Endometrial microvascular endothelial cells (primary cell): ENCODE measurements around the gene IGF2BP1. TPM values are rescaled to one million over a fixed set of nuclear protein-coding genes. Genes with fewer than 3 reads are reported as not detected.
"Not testable (repeated sequence)": the region's sequence is repeated elsewhere in the genome, so short reads cannot be mapped to it uniquely, and the experiment has no call there.

Source experiments
- in situ Hi-C: cut with HindIII; loops from 2 replicates; pipeline ENCODE4 v1.10.0; 2017; ENCODE audit warnings: low sequenced_read_pairs, low pct_unique_long_range_greater_than_20kb; ENCODE audit errors: inconsistent ontology term
- total RNA-seq: library from RNA; depleted of rRNA; stranded (reverse); fragments of >200 nt; gene quantifications from one replicate; pipeline ENCODE4 v1.2.3, GENCODE V29; 2015; ENCODE audit errors: inconsistent ontology term

The IGF2BP1 gene
- total RNA-seq, 1 donor from 2014 or later = 0.09 TPM

DNA sequence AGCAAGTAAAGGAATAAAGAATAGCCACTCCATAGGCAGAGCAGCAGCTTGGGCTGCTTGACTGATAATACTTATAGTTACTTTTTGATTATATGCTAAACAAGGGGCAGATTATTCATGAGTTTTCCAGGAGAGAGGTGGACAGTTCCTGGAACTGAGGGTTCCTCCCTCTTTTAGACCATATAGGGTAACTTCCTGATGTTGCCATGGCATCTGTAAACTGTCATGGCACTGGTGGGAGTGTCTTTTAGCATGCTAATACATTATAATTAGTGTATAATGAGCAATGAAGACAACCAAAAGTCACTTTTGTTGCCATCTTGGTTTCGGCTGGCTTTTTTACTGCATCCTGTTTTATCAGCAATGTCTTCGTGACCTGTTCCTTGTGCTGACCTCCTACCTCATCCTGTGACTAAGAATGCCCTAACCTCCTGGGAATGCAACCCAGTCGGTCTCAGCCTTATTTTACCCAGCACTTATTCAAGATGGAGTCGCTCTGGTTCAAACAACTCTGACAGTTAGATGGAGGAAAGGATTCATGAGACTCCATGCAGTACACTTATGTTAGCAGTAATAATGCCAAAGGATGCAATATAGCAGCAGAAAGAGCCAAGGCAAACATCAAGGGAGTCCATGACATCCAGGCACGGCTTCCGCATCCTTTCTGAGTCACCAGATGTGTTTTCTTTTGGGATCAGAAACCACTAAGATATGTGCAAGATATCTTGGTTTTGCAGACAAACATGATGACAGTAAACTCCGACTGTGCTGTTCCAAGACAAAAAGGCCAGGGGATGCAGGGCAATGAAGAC lies 79.6 kb downstream of the IGF2BP1 start:
- in situ Hi-C loops = no loop called here

DNA sequence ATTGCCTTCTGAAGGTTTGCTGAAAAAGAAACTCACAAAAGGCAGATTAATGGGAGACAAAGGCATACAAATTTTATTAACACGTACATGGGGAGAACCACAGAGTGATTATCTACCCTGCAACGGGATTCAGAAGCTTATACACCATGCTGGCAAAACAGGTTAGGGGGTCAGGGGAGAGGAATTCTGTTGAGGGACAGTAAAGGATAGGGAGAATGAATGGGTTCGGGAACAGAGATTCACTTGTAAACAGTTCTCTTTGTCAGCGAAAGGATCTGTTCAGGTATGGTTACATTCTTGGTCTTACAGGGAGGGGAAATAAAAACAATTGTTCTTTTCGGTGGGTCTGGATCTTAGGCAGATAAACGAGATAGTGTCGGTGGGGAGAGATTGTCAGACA lies 81.1 kb downstream of the IGF2BP1 start:
- in situ Hi-C loops = no loop called here

DNA sequence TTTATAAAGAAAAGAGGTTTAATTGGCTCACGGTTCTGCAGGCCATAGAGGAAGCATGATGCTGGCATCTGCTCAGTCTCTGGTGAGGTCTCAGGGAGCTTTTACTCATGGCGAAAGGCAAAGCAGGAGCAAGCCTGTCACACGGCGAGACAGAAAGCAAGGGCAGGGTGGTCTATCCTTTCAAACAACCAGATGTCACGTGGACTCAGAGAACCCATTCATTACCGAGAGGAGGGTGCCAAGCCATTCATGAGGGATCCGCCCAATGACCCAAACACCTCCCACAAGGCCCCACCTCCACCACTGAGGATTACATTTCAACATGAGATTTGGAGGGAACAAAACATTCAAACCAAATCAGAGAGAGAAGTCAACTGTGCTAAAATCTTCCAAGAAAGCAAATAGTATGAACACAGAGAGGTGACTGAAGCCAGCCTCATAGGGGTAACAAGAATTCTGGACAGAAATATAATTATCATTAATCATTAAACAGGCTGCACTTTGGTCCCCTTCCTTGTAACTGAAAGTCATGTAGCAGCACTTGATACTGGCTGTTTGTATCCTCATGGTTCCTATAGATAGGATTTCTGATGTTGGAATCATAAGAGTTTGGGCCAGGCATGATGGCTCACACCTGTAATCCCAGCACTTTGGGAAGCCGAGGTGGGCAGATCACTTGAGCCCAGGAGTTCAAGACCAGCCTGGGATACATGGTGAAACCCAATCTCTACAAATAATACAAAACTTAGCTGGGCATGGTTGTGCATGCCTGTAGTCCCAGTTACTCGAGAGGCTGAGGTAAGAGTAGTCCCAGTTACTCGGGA lies 82.9 kb downstream of the IGF2BP1 start:
- in situ Hi-C loops = no loop called here

DNA sequence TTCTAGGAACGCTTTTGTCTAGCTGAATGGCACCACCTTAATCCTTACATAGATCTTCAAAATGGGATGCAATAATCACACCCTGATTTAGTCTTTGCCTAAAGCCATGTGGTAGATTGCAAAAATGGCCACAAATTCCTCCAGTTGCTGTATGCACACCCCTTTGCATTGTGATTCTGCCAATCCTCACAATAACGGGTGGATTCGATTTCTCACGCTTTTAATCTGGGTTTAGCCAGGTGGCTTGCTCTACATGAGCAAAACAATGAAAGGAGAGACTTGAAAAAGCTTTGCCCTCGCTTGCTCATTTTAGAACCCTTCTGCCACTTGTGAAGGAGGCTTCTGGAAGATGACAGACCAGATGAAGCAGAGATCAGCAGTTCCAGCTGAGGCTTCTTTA lies 85.0 kb downstream of the IGF2BP1 start:
- in situ Hi-C loops = no loop called here

DNA sequence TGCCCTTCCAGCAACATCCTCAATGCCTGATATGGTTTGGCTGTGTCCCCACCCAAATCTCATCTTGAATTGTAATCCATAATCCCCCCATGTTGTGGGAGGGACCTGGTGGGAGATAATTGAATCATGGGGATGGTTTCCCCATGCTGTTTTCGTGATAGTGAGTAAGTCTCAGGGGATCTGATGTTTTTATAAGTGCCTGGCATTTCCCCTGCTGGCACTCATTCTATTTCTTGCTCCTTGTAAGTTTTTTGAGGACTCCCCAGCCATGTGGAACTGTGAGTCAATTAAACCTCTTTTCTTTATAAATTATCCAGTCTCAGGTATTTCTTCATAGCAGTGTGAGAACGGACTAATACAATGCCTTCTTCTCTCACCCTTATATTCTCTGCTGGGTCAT lies 87.9 kb downstream of the IGF2BP1 start:
- in situ Hi-C loops = not testable (repeated sequence)

DNA sequence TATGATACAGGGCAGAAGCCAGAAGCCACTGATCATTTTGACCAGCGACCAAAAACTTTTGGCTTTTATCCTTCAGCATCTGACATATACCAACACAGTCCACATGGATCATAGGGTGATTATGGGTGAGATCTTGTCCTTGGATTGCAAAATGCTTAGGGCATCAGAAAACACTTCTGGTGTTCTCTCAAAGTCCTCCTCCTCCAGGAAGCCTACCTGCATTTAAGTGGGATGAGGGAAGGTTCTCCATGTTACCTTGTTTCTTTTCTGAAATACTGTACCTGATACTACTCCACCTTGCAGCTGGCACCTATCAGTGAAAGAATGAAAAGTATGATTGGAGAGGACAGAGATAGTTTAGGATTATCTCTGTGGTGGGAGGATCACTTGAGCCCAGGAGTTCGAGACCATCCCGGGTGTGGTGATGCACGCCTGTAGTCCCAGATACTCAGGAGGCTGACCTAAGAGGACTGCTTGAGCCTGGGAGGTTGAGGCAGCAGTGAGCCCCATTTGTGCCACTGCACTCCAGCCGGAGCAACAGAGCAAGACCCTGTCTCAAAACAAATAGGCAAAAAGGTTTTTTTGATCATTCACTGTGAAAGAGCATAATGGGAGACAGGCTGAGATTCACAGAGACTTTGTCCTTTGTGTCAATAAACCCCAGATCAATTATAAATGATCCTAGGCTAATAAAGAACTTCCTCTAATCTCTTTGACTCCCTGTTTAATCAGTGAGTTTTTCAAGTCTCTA lies 88.6 kb downstream of the IGF2BP1 start:
- in situ Hi-C loops = no loop called here

DNA sequence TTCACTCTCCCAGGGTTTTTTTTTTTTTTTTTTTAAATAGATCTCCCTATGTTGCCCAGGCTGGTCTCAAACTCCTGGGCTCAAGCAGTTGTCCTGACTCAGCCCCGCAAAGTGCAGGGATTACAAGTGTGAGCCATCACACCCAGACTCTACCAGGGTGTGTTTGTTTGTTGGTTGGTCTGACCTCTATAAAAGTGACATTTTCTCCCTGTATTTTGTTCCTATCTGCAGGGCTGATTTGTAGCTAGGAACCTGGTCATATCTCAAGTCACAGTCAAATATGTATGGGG lies 89.1 kb downstream of the IGF2BP1 start:
- in situ Hi-C loops = no loop called here

DNA sequence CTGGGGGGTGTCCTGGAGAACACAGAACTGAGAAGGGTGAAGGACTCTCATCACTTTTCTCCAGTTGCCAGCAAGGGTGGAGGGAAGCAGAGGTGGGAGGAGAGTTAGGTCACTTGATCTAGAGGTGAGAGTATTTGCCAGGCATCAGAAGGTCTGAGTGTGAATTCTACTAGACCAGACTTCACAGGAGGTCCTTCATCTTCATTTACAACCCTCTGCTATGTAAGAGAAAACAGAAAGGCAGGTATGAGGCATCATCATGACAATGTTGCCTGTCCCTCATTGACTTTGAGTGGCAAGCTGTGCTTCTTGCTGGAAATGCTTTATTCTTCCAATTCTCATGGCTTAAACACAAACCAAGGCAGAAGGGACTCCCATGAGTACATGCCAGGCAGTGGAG lies 89.5 kb downstream of the IGF2BP1 start:
- in situ Hi-C loops = no loop called here

DNA sequence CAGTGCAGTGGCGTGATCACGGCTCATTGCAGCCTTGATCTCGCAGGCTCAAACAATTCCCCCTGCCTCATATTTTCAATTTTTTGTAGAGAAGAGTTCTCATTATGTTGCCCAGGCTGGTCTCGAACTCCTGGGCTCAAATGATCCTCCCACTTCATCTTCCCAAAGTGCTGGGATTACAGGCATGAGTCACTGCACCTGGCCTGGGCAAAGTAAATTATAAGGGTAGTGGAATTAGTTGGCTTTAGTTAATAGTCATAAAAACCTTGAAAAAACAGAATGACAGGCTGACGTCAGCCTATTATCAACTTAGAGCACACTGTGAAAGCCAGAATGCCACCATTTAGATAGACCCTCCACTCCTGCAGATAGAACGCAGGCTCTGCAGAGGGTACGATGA lies 91.9 kb downstream of the IGF2BP1 start:
- in situ Hi-C loops = no loop called here

DNA sequence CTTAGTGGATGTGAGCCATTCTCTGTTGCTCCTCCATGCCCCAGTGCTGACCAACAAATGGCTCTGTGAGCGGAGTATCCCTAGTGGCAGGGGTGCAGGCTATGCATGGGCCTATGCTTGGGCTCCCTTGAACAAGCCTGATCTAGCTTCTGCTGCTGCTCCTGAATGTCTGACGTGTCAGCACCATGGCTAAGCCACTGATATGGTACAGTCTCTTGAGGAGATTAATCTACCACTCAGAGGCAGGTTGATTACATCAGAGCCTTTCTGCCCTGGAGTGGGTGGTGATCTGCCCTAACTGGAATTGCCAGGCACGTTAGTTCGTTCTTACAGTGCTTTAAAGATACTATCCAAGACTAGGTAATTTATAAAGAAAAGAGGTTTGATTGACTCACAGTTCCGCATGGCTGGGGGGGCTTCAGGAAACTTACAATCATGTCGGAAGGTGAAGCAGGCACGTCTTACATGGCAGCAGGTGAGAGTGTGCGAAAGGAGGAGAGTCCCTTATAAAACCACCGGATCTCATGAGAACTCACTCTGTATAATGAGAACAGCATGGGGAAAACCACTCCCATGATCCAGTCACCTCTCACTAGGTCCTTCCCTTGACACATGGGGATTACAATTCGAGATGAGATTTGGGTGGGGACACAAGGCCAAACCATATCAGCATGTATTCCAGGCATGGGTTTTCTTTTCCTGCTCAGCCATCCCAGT lies 93.9 kb downstream of the IGF2BP1 start:
- in situ Hi-C loops = no loop called here

DNA sequence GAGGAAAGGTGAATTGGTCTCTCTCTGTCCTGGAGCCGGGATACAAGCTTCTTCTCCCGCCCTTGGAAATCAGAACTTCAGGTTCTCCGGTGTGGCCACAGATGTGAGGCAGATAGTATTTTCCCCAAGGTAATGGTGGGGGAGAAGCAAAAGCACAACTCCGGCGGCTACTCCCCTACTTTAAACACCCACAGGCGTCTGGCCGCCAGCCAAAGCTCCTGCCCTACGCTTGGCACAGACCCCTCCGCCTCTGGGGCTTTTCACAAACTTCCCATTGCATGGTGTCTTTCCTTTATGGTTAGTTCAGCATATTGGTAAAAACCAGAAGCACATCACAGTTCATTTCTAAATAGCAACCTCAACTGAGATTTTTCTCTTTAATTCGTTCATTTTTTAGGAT lies 95.9 kb downstream of the IGF2BP1 start:
- in situ Hi-C loops = no loop called here

DNA sequence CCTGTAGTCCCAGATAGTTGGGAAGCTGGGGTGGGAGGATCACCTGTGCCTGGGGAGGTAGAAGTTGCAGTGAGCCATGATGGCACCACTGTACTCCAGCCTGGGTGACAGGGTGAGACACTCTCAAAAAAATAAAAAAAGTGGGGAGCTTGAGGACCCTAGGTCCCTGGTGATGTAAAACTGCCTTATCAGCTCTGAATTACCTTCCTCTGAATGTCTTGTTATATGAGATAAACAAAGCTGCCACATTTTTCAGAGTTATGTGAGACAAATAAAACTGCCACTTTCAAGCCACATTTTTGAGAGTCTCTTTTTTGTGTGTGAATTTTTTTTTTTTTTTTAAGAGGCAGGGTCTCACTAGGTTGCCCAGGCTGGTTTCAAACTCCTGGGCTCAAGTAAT lies 103.4 kb downstream of the IGF2BP1 start:
- in situ Hi-C loops = no loop called here

DNA sequence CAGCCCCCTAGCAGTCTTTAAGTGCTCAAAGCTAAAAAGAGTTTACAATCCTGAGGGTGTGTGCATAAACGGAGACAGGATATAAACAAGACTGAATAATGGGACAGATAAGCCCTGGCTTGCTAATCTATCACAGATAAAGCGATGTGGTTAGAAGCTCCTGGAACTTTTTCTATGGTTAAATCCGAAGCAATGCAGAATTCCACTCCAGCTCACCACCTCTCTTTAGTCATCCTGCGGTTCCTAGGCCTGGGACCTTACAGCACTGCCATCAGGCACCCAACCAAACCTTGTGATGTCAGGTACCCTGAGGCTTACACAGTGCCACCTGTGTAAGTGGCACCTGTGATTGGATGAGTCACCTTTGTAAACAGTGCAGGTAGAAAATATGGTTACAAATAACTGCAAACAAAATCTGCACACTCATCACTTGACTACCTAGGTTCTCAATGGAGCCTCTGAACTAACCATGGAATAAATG lies 103.9 kb downstream of the IGF2BP1 start:
- in situ Hi-C loops = no loop called here

DNA sequence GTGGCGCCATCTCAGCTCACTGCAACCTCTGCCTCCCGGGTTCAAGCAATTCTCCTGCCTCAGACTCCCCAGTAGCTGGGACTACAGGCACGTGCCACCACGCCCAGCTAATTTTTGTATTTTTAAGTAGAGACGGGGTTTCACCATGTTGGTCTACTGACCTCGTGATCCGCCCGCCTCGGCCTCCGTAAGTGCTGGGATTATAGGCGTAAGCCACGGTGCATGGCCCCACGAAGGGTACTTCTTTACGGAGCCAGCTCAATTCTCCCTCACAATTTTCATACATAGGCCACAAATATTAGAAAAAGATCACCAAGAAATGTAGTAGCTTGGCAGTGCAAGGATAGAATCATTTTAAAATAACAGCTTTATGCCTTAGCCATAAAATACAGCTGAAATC lies 106.2 kb downstream of the IGF2BP1 start:
- in situ Hi-C loops = not testable (repeated sequence)

DNA sequence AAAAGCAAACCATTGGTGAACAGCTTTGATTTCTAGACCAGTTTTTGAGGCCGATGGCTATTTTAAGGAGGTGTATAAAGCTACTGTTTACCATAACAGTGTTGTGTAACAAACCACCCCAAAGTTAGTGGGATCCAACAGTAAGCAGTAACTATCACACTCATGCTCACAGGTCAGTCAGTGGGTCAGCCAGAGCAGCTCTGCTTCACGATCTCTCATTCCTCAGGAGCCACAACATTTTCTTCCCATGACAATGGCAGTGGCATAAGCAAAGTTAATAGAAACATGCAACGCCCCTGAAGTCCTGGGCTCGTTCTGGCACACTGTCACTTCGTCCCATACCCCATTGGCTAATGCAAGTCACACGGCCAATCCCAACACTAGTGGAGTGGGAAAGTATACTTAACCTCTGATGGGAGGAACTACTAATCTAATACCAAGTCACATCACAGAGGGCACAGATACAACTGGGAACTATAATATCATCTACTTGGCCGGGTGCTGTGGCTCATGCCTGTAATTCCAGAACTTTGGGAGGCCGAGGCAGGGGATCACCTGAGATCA lies 107.4 kb downstream of the IGF2BP1 start:
- in situ Hi-C loops = no loop called here
